ENCODE data around the gene NDUFB2. TPM values are rescaled to one million over a fixed set of nuclear protein-coding genes. Genes with fewer than 3 reads are reported as not detected.

The NDUFB2 gene
- total RNA-seq, 4 donors from 2014 or later: 153 to 309 (median 188) TPM

- no peak overlapping the region for H3K4me3 ChIP-seq (ENCODE audit: low read depth, poor library complexity, severe bottlenecking)
- intact Hi-C loops (cut with DNase I; ENCODE audit: low total_unique reads): no loop called here
- no peak for TF ChIP-seq POLR2A (IDR thresholded peaks at IDR 0.05)
- TF ChIP-seq, protein P1, sequence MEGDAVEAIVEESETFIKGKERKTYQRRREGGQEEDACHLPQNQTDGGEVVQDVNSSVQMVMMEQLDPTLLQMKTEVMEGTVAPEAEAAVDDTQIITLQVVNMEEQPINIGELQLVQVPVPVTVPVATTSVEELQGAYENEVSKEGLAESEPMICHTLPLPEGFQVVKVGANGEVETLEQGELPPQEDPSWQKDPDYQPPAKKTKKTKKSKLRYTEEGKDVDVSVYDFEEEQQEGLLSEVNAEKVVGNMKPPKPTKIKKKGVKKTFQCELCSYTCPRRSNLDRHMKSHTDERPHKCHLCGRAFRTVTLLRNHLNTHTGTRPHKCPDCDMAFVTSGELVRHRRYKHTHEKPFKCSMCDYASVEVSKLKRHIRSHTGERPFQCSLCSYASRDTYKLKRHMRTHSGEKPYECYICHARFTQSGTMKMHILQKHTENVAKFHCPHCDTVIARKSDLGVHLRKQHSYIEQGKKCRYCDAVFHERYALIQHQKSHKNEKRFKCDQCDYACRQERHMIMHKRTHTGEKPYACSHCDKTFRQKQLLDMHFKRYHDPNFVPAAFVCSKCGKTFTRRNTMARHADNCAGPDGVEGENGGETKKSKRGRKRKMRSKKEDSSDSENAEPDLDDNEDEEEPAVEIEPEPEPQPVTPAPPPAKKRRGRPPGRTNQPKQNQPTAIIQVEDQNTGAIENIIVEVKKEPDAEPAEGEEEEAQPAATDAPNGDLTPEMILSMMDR (IDR thresholded peaks at IDR 0.05): no peak
- DNase-seq (ENCODE audit: low spot score in 2 of 2): no peak
- WGBS, 2 donors: 54 to 70% methylated on average over 5 of the region's 5 CpGs
Observed at GRCh38 chr7:140719721-140720120, 23.2 kb downstream of the NDUFB2 start.

DNA sequence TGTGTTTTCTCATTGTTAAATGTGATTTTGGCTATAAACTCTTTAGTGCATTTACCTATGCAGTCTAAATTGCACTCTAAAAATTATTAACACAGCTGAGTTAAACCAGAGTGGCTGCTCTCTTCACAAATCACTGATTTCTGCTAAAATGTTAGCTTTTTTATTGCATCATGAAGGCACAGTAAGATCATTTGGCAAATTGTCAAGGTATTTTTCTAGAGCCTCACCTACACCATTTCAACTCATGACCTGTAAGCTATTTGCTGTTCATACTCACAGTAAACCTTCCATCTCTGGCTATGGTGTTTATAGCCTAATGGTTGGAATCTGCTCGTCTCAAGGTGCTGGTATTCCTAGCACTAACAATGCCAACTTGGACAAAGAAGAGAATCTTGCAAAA, 25.7 kb downstream of the NDUFB2 start:
- WGBS, 2 donors: 93 to 94% methylated on average over 1 of the region's 1 CpG
- TF ChIP-seq POLR2A (IDR thresholded peaks at IDR 0.05): no peak
- TF ChIP-seq, protein P1 (IDR thresholded peaks at IDR 0.05): no peak
- intact Hi-C loops (cut with DNase I; ENCODE audit: low total_unique reads): no loop called here
- DNase-seq (ENCODE audit: low spot score in 2 of 2): no peak
- no peak overlapping the region for H3K4me3 ChIP-seq (ENCODE audit: low read depth, poor library complexity, severe bottlenecking)

GRCh38 chr7:140723006-140723405, 26.5 kb downstream of the NDUFB2 start:
- intact Hi-C loops (cut with DNase I; ENCODE audit: low total_unique reads): no loop called here
- no peak for TF ChIP-seq POLR2A (IDR thresholded peaks at IDR 0.05)
- TF ChIP-seq, protein P1 (IDR thresholded peaks at IDR 0.05): no peak
- DNase-seq (ENCODE audit: low spot score in 2 of 2): no peak
- no peak overlapping the region for H3K4me3 ChIP-seq (ENCODE audit: low read depth, poor library complexity, severe bottlenecking)
- 93% methylated on average over 6 of the region's 6 CpGs for whole genome bisulfite sequencing, 2 donors

GRCh38 chr7:140723574-140723973, 27.1 kb downstream of the NDUFB2 start:
- DNase-seq (ENCODE audit: low spot score in 2 of 2): no peak
- H3K4me3 ChIP-seq (ENCODE audit: low read depth, poor library complexity, severe bottlenecking): no peak overlapping the region
- WGBS, 2 donors: 88 to 94% methylated on average over 3 of the region's 3 CpGs
- intact Hi-C loops (cut with DNase I; ENCODE audit: low total_unique reads): no loop called here
- TF ChIP-seq POLR2A (IDR thresholded peaks at IDR 0.05): no peak
- TF ChIP-seq, protein P1 (IDR thresholded peaks at IDR 0.05): no peak

DNA sequence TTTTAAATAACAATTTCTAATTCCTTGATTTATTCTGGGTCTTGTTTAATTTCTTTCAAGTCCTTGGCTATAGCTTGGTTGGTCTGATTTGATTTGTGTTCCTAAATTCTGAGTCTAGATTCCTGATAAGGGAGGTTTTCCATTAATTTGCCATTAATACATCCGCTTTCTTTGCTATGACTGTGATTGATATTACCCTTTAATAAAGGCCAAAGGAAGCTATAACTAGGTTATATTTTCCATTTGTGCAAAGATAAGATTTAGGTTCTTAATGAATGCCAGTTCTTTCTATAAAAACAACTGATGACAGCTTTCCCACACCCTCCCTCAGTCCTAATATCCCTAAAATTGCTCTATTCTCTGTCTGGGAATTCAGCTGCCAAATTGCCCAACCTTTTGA, 28.2 kb downstream of the NDUFB2 start:
- intact Hi-C loops (cut with DNase I; ENCODE audit: low total_unique reads): no loop called here
- WGBS, 2 donors: 97 to 100% methylated on average over 1 of the region's 1 CpG
- H3K4me3 ChIP-seq (ENCODE audit: low read depth, poor library complexity, severe bottlenecking): no peak overlapping the region
- DNase-seq (ENCODE audit: low spot score in 2 of 2): no peak
- no peak for TF ChIP-seq POLR2A (IDR thresholded peaks at IDR 0.05)
- TF ChIP-seq, protein P1 (IDR thresholded peaks at IDR 0.05): no peak

GRCh38 chr7:140726281-140726680, 29.8 kb downstream of the NDUFB2 start:
- WGBS, 2 donors: 77 to 83% methylated on average over 2 of the region's 2 CpGs
- no peak overlapping the region for H3K4me3 ChIP-seq (ENCODE audit: low read depth, poor library complexity, severe bottlenecking)
- intact Hi-C loops (cut with DNase I; ENCODE audit: low total_unique reads): no loop called here
- no peak for DNase-seq (ENCODE audit: low spot score in 2 of 2)
- TF ChIP-seq POLR2A (IDR thresholded peaks at IDR 0.05): no peak
- TF ChIP-seq, protein P1 (IDR thresholded peaks at IDR 0.05): no peak
